Measurements from ENCODE around the gene AKAP10. TPM values are rescaled to one million over a fixed set of nuclear protein-coding genes. Genes with fewer than 3 reads are reported as not detected.
A peak's percentile ranks its signal among the peaks of the same experiment; 100 is the strongest.

Gene AKAP10
- total and polyA plus RNA-seq, 4 experiments from 2014 or later, result 23.5 to 72.1 (median 44.4) TPM

- H3K9me3 ChIP-seq (ENCODE audit: control insufficient read depth in 1 of 2, low read length in 2 of 2), result no peaks in the 10 kb centered on the region
- no peaks in the 10 kb centered on the region for H3K27me3 ChIP-seq (ENCODE audit: insufficient read depth, low read length)
- intact Hi-C loops (cut with micrococcal nuclease), result no loop called here
- Mint-ChIP-seq H3K36me3 (no peaks in the 10 kb centered on the region), H3K27me3 (no peaks in the 10 kb centered on the region), H3K9me3 (peaks cover 0 to 2% (median 0%) of the 10 kb centered on the region in 8 donors), H3K27ac (peak overlapping the region in 1 of 7 donors; percentile 41), H3K4me1 (peaks cover 3 to 11% (median 4%) of the 10 kb centered on the region in 4 donors), H3K4me3 (no peak overlapping the region)
- H3K4me3 ChIP-seq (ENCODE audit: low read length in 2 of 2), result no peak overlapping the region
- ChIA-PET CTCF (ENCODE audit: partially characterized antibody) (no interaction called here), POLR2A (ENCODE audit: partially characterized antibody) (no interaction called here)
- no peak overlapping the region for H3K27ac ChIP-seq (ENCODE audit: low read depth, low read length)
- DNase-seq, result no peak
- H3K4me1 ChIP-seq (ENCODE audit: insufficient read depth, low read length), result no peaks in the 10 kb centered on the region
- no peaks in the 10 kb centered on the region for H3K36me3 ChIP-seq (ENCODE audit: insufficient read depth, low read length)
Measured at GRCh38 chr17:19883537-19884215, 94.0 kb downstream of the AKAP10 start.

- no peaks in the 10 kb centered on the region for H3K27me3 ChIP-seq (ENCODE audit: insufficient read depth, low read length)
- Mint-ChIP-seq H3K4me1 (peaks cover 27 to 43% (median 32%) of the 10 kb centered on the region in 4 donors), H3K4me3 (no peak overlapping the region), H3K9me3 (peaks cover 0 to 2% (median 0%) of the 10 kb centered on the region in 8 donors), H3K36me3 (no peaks in the 10 kb centered on the region), H3K27me3 (no peaks in the 10 kb centered on the region), H3K27ac (peak overlapping the region in 2 of 7 donors; percentile 10 to 47)
- intact Hi-C loops (cut with micrococcal nuclease), result no loop called here
- CTCF ChIA-PET (ENCODE audit: partially characterized antibody), result interaction anchor here (0.8 kb wide), 1 partner anchor 12 kb away, joined by 3 read pairs; no protein-coding TSS in a partner anchor
- no peaks in the 10 kb centered on the region for H3K36me3 ChIP-seq (ENCODE audit: insufficient read depth, low read length)
- H3K4me1 ChIP-seq (ENCODE audit: insufficient read depth, low read length), result peaks cover 31% of the 10 kb centered on the region
- DNase-seq, result no peak
- POLR2A ChIA-PET (ENCODE audit: partially characterized antibody), result interaction anchor here (2.7 kb wide), 1 partner anchor 13 kb away, joined by 11 read pairs; the partner anchor contains the start of gene ULK2
- no peak overlapping the region for H3K27ac ChIP-seq (ENCODE audit: low read depth, low read length)
- no peaks in the 10 kb centered on the region for H3K9me3 ChIP-seq (ENCODE audit: control insufficient read depth in 1 of 2, low read length in 2 of 2)
- no peak overlapping the region for H3K4me3 ChIP-seq (ENCODE audit: low read length in 2 of 2)
Measured at GRCh38 chr17:19880393-19880792, 97.2 kb downstream of the AKAP10 start.

- Histone ChIP-seq H3K4me1 (ENCODE audit: insufficient read depth, low read length) (peaks cover 32% of the 10 kb centered on the region), H3K36me3 (ENCODE audit: insufficient read depth, low read length) (no peaks in the 10 kb centered on the region), H3K4me3 (ENCODE audit: low read length in 2 of 2) (peak overlapping the region in 1 of 2 donors; percentile 0), H3K9me3 (ENCODE audit: control insufficient read depth in 1 of 2, low read length in 2 of 2) (no peaks in the 10 kb centered on the region), H3K27me3 (ENCODE audit: insufficient read depth, low read length) (no peaks in the 10 kb centered on the region), H3K27ac (ENCODE audit: low read depth, low read length) (no peak overlapping the region)
- Mint-ChIP-seq H3K4me1 (peaks cover 29 to 57% (median 36%) of the 10 kb centered on the region in 4 donors), H3K27ac (peak overlapping the region; percentile 64 to 96 (median 90)), H3K9me3 (peaks cover 0 to 4% (median 0%) of the 10 kb centered on the region in 8 donors), H3K4me3 (peak overlapping the region in 7 of 8 donors; percentile 45 to 94 (median 78)), H3K27me3 (no peaks in the 10 kb centered on the region), H3K36me3 (no peaks in the 10 kb centered on the region)
- DNase-seq, result no peak
- ChIA-PET CTCF (ENCODE audit: partially characterized antibody) (interaction anchor here (0.9 kb wide), 1 partner anchor 9 kb away, joined by 3 read pairs; no protein-coding TSS in a partner anchor), POLR2A (ENCODE audit: partially characterized antibody) (interaction anchor here (0.9 to 2.9 kb wide), 5 partner anchors 10 to 100 kb away, joined by 3 to 30 read pairs (median 13); partner anchors contain the start of genes AKAP10 and ULK2)
- intact Hi-C loops (cut with micrococcal nuclease), result no loop called here
Measured at GRCh38 chr17:19877364-19877945, 100.2 kb downstream of the AKAP10 start.

GRCh38 chr17:19876529-19877161, 101.0 kb downstream of the AKAP10 start:
- intact Hi-C loops (cut with micrococcal nuclease), result no loop called here
- no peaks in the 10 kb centered on the region for H3K36me3 Mint-ChIP-seq
- peaks cover 29 to 57% (median 36%) of the 10 kb centered on the region in 4 donors for H3K4me1 Mint-ChIP-seq
- H3K9me3 Mint-ChIP-seq, result peaks cover 0 to 4% (median 0%) of the 10 kb centered on the region in 8 donors
- H3K4me3 ChIP-seq (ENCODE audit: low read length in 2 of 2), result peak overlapping the region; percentile 0 to 16
- DNase-seq, result peak; percentile 57 to 72 (median 64)
- POLR2A ChIA-PET (ENCODE audit: partially characterized antibody), result interaction anchor here (0.8 to 2.9 kb wide), 8 partner anchors 9 to 116 kb away, joined by 3 to 30 read pairs (median 5); partner anchors contain the start of genes AKAP10 and ULK2
- peak overlapping the region; percentile 73 to 94 (median 78) for H3K4me3 Mint-ChIP-seq
- H3K36me3 ChIP-seq (ENCODE audit: insufficient read depth, low read length), result no peaks in the 10 kb centered on the region
- H3K27me3 Mint-ChIP-seq, result no peaks in the 10 kb centered on the region
- H3K9me3 ChIP-seq (ENCODE audit: control insufficient read depth in 1 of 2, low read length in 2 of 2), result no peaks in the 10 kb centered on the region
- no peaks in the 10 kb centered on the region for H3K27me3 ChIP-seq (ENCODE audit: insufficient read depth, low read length)
- peak overlapping the region; percentile 19 for H3K27ac ChIP-seq (ENCODE audit: low read depth, low read length)
- CTCF ChIA-PET (ENCODE audit: partially characterized antibody), result interaction anchor here (0.9 to 1.7 kb wide), 2 partner anchors 8 to 9 kb away, joined by 3 to 4 read pairs; partner anchors contain the start of gene ULK2
- H3K27ac Mint-ChIP-seq, result peak overlapping the region; percentile 64 to 96 (median 90)
- peaks cover 32% of the 10 kb centered on the region for H3K4me1 ChIP-seq (ENCODE audit: insufficient read depth, low read length)

- Histone ChIP-seq H3K27ac (ENCODE audit: low read depth, low read length) (no peak overlapping the region), H3K4me1 (ENCODE audit: insufficient read depth, low read length) (peaks cover 32% of the 10 kb centered on the region), H3K36me3 (ENCODE audit: insufficient read depth, low read length) (no peaks in the 10 kb centered on the region), H3K9me3 (ENCODE audit: control insufficient read depth in 1 of 2, low read length in 2 of 2) (no peaks in the 10 kb centered on the region), H3K4me3 (ENCODE audit: low read length in 2 of 2) (no peak overlapping the region), H3K27me3 (ENCODE audit: insufficient read depth, low read length) (no peaks in the 10 kb centered on the region)
- CTCF ChIA-PET (ENCODE audit: partially characterized antibody), result no interaction called here
- Mint-ChIP-seq H3K36me3 (no peaks in the 10 kb centered on the region), H3K27me3 (no peaks in the 10 kb centered on the region), H3K4me3 (no peak overlapping the region), H3K9me3 (peaks cover 0 to 4% (median 0%) of the 10 kb centered on the region in 8 donors), H3K4me1 (peaks cover 27 to 52% (median 36%) of the 10 kb centered on the region in 4 donors), H3K27ac (peak overlapping the region in 2 of 7 donors; percentile 4 to 64)
- DNase-seq, result no peak
- intact Hi-C loops (cut with micrococcal nuclease), result no loop called here
- POLR2A ChIA-PET (ENCODE audit: partially characterized antibody), result no interaction called here
Measured at GRCh38 chr17:19874256-19874655, 103.4 kb downstream of the AKAP10 start.

- intact Hi-C loops (cut with micrococcal nuclease), result no loop called here
- ChIA-PET POLR2A (ENCODE audit: partially characterized antibody) (no interaction called here), CTCF (ENCODE audit: partially characterized antibody) (no interaction called here)
- no peak overlapping the region for H3K27ac ChIP-seq (ENCODE audit: low read depth, low read length)
- no peaks in the 10 kb centered on the region for H3K9me3 ChIP-seq (ENCODE audit: control insufficient read depth in 1 of 2, low read length in 2 of 2)
- H3K27me3 Mint-ChIP-seq, result no peaks in the 10 kb centered on the region
- no peak overlapping the region for H3K4me3 Mint-ChIP-seq
- DNase-seq, result no peak
- H3K27ac Mint-ChIP-seq, result peak overlapping the region in 3 of 7 donors; percentile 26 to 71 (median 54)
- H3K4me3 ChIP-seq (ENCODE audit: low read length in 2 of 2), result no peak overlapping the region
- peaks cover 0 to 2% (median 0%) of the 10 kb centered on the region in 8 donors for H3K9me3 Mint-ChIP-seq
- no peaks in the 10 kb centered on the region for H3K36me3 Mint-ChIP-seq
- H3K27me3 ChIP-seq (ENCODE audit: insufficient read depth, low read length), result no peaks in the 10 kb centered on the region
- H3K36me3 ChIP-seq (ENCODE audit: insufficient read depth, low read length), result no peaks in the 10 kb centered on the region
- peaks cover 26 to 46% (median 34%) of the 10 kb centered on the region in 4 donors for H3K4me1 Mint-ChIP-seq
- peaks cover 31% of the 10 kb centered on the region for H3K4me1 ChIP-seq (ENCODE audit: insufficient read depth, low read length)
Measured at GRCh38 chr17:19873346-19873745, 104.3 kb downstream of the AKAP10 start.

All from CD4-positive, alpha-beta memory T cell (primary cell).